GM23248 (cell line): Measurements from ENCODE around the gene OR13J1.

Source experiments
- EZH2 ChIP-seq: fragments of 200-600 bp; sonication (generic); IDR thresholded peaks from 2 replicates; pipeline ENCODE4 v1.6.1; 2018; ENCODE audit warnings: antibody characterized with exemption, mild to moderate bottlenecking; ENCODE audit not compliant: insufficient read depth, poor library complexity, severe bottlenecking
- EZH2phosphoT487 ChIP-seq: fragments of 200-600 bp; sonication (generic); IDR thresholded peaks from 2 replicates; pipeline ENCODE4 v1.6.1; 2018; ENCODE audit warnings: antibody characterized with exemption, moderate library complexity, mild to moderate bottlenecking, low read depth; ENCODE audit not compliant: insufficient read depth

DNA sequence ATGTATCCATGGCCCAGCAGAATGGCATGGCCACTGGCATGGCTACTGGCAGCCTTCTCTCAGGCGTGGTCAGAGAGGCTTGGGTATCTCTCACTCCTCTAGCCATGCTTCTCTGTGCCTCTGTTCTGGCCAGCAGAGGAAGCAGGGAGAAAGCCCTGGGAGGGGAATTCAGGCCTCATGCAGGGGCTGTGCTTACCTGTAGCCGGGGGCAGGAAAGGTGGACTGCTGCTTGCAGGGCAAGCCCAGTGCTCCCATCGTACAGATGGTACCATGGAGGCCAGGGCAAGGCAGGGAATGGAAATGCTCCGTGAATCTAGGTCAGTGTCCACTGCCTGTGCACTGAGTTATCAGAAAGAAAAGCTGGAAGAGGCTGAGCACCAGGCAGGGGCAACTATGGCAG, 2.7 kb downstream of the OR13J1 start:
- TF ChIP-seq EZH2 (no peak), EZH2phosphoT487 (no peak)
